Lung (tissue), 12 donors: ENCODE results near the gene PPM1H. TPM values are rescaled to one million over a fixed set of nuclear protein-coding genes. Genes with fewer than 3 reads are reported as not detected.

ENCODE experiments used
- ATAC-seq: fragments of 200-7000 bp; cut with Tn5 transposase; one replicate; pipeline ENCODE4 v1.9.1; 2020; ENCODE audit warnings: moderate number of reproducible peaks; ENCODE audit not compliant: insufficient read depth, low FRiP score
- DNase-seq, 3 donors: peaks; one replicate each; pipeline ENCODE4 v3.0.0-alpha.2; 2013 to 2017
- H3K27ac ChIP-seq, 2 donors: one replicate each; pipeline ENCODE4 v1.5.1; 2013; ENCODE audit warnings: mild to moderate bottlenecking in 2 of 2, moderate library complexity in 2 of 2, control low read depth in 1 of 2, inconsistent platforms in 1 of 2, low read depth in 1 of 2, low read length in 1 of 2
- H3K27me3 ChIP-seq, 3 donors: one replicate each; pipeline ENCODE4 v1.5.1; 2013; ENCODE audit warnings: low read length in 2 of 3; ENCODE audit not compliant: control insufficient read depth in 3 of 3, insufficient read depth in 3 of 3
- H3K36me3 ChIP-seq, 4 donors: one replicate each; pipeline ENCODE4 v1.5.1; 2013; ENCODE audit warnings: low read length in 4 of 4, mild to moderate bottlenecking in 1 of 4, moderate library complexity in 1 of 4; ENCODE audit not compliant: control insufficient read depth in 4 of 4, insufficient read depth in 4 of 4
- H3K4me1 ChIP-seq, 5 donors: one replicate each; pipeline ENCODE4 v1.5.1; 2013; ENCODE audit warnings: low read length in 5 of 5, mild to moderate bottlenecking in 2 of 5, moderate library complexity in 1 of 5; ENCODE audit not compliant: control insufficient read depth in 5 of 5, insufficient read depth in 5 of 5
- H3K4me3 ChIP-seq: one replicate; pipeline ENCODE4 v1.5.1; 2013; ENCODE audit warnings: mild to moderate bottlenecking, control low read depth, moderate library complexity
- H3K9ac ChIP-seq, 2 donors: one replicate each; pipeline ENCODE4 v1.5.1; 2013; ENCODE audit warnings: low read length in 2 of 2, control low read depth in 1 of 2; ENCODE audit not compliant: insufficient read depth in 1 of 2
- H3K9me3 ChIP-seq, 4 donors: one replicate each; pipeline ENCODE4 v1.5.1; 2013; ENCODE audit warnings: low read length in 3 of 4, mild to moderate bottlenecking in 1 of 4, moderate library complexity in 1 of 4; ENCODE audit not compliant: control insufficient read depth in 4 of 4, insufficient read depth in 3 of 4
- WGBS, 2 donors: extraction: QIAGEN DNeasy Blood & Tissue Kit; methylation state at CpG; one replicate each; pipeline ENCODE4 v1.1.7; 2013; 5-methylcytosine and 5-hydroxymethylcytosine counted together
- polyA plus RNA-seq, 2 donors: library from polyadenylated mRNA; stranded (reverse); fragments of 200-250 nt; gene quantifications; one replicate each; pipeline ENCODE4 v1.2.1, GENCODE V29; 2013
- total RNA-seq, 2 donors: library from RNA; depleted of rRNA in 1 of 2; stranded (reverse); fragments of >200 nt in 1 of 2; gene quantifications; one replicate each; pipeline ENCODE4 v1.2.1, GENCODE V29; 2014 to 2021
- TF ChIP-seq, protein P1 (sequence below): IDR thresholded peaks from 2 replicates; pipeline ENCODE4 v1.5.1; 2012; ENCODE audit warnings: mild to moderate bottlenecking; ENCODE audit errors: control extremely low read depth, extremely low read depth
- donor health status: control.
- donor health status: control.
- donor health status: Bipolar disorder and iron deficiency.
- donor health status: healthy.
- donor health status: DM: yes; HTN: yes; CAD: no.

Gene PPM1H
- total and polyA plus RNA-seq, 4 donors, result 2.0 to 11.2 (median 5.7) TPM

DNA sequence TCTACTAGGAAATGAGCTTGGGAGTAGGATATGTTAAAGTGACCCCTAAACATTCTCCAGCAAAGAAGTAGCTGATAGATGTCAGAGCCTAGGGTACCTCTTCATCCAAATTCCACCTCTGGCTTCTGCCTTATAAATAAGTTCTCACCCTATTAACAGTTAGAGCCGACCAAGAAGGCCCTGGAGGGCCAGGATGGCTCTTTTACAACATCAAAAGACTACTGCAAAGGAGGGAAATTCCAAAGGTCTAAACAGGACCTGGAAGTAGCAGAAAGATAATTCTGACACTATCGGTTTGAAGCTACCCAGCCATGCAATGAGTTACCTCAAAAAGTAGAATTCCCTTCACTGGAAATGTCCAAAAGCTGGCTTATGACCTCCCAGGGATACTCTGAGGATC is 90.0 kb downstream of the PPM1H start:
- TF ChIP-seq, protein P1, sequence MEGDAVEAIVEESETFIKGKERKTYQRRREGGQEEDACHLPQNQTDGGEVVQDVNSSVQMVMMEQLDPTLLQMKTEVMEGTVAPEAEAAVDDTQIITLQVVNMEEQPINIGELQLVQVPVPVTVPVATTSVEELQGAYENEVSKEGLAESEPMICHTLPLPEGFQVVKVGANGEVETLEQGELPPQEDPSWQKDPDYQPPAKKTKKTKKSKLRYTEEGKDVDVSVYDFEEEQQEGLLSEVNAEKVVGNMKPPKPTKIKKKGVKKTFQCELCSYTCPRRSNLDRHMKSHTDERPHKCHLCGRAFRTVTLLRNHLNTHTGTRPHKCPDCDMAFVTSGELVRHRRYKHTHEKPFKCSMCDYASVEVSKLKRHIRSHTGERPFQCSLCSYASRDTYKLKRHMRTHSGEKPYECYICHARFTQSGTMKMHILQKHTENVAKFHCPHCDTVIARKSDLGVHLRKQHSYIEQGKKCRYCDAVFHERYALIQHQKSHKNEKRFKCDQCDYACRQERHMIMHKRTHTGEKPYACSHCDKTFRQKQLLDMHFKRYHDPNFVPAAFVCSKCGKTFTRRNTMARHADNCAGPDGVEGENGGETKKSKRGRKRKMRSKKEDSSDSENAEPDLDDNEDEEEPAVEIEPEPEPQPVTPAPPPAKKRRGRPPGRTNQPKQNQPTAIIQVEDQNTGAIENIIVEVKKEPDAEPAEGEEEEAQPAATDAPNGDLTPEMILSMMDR, result no peak
- Histone ChIP-seq H3K4me3 (no peak overlapping the region), H3K27ac (no peak overlapping the region), H3K9me3 (no peaks in the 10 kb centered on the region), H3K9ac (no peak overlapping the region), H3K4me1 (peaks cover 0 to 12% (median 0%) of the 10 kb centered on the region in 5 donors), H3K27me3 (no peaks in the 10 kb centered on the region), H3K36me3 (no peaks in the 10 kb centered on the region)
- WGBS, 2 donors, result 67 to 93% methylated on average over 2 of the region's 2 CpGs
- DNase-seq (no peak), ATAC-seq (no peak)

DNA sequence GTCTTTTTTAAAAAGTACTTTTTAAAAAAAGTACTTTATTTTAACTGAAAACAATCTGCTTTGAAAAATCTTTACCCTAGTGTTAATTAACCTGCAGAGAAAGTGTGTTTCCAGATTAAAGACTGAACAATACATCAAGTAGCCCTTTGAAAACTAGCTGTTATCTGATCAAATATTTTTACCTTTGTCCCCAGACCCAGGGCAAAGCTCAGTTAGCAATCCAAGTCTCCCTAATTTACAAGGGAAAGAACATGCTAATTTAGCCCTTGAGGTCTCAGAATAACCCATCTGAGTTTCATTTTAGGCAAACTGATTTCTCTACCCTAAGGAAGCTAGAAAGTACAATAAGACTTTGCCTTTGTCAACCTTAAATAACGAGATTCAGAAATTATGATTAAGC is 91.2 kb downstream of the PPM1H start:
- H3K4me1 ChIP-seq, result peaks cover 0 to 8% (median 0%) of the 10 kb centered on the region in 5 donors
- TF ChIP-seq, protein P1, result no peak
- DNase-seq (no peak), ATAC-seq (no peak)
- peaks cover 0 to 2% (median 0%) of the 10 kb centered on the region in 4 donors for H3K9me3 ChIP-seq
- H3K9ac ChIP-seq, result no peak overlapping the region
- WGBS, 2 donors, result 57% methylated on average over 1 of the region's 1 CpG
- no peaks in the 10 kb centered on the region for H3K36me3 ChIP-seq
- H3K4me3 ChIP-seq, result no peak overlapping the region
- H3K27ac ChIP-seq, result no peak overlapping the region
- no peaks in the 10 kb centered on the region for H3K27me3 ChIP-seq

DNA sequence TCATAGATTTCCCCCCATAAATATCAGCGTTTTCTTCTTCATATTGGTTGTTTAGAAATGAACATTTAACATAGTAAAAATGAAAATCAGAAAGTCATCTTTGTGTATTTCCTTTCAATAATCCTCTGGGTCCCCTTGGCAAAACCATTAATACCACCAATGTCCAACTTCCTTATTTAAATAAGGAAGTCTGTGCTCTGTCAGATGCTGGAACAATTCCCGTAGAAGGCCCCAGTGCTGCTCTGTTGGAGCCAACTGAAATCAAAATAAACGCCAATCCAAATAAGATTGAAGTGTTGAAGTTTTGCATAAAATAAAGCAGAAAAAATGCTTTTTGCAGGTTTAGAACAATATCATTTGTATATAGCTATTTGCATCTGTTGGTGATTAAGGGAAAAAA is 93.1 kb downstream of the PPM1H start:
- ATAC-seq, result no peak
- 3 to 23% methylated on average over 3 of the region's 3 CpGs for WGBS, 2 donors
- peaks cover 0 to 2% (median 0%) of the 10 kb centered on the region in 4 donors for H3K9me3 ChIP-seq
- no peak overlapping the region for H3K4me3 ChIP-seq
- H3K36me3 ChIP-seq, result no peaks in the 10 kb centered on the region
- H3K27ac ChIP-seq, result no peak overlapping the region
- no peaks in the 10 kb centered on the region for H3K27me3 ChIP-seq
- H3K4me1 ChIP-seq, result peaks cover 0 to 6% (median 0%) of the 10 kb centered on the region in 5 donors
- DNase-seq, result peak in 2 of 3 donors; percentile 20 to 53
- TF ChIP-seq, protein P1, result no peak
- no peak overlapping the region for H3K9ac ChIP-seq

DNA sequence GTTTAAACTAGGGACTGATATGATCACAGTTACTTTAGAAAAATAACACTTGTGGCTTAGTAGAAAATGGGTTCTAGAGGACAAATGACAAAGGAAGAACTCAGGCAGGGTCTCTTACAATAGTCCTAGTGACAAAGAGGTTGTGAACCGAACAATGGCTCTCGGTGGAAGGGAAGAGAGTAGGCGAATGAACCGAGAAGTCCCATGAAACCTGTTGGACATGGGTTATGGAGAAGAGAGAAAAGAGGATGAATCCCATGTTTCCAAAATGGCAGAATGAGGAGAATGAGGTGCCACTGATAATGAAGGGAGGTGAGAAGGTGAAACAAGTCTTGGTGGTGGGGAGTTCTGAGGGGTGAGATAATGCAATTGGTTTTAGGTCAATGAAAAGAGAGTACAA is 94.1 kb downstream of the PPM1H start:
- no peak overlapping the region for H3K4me3 ChIP-seq
- TF ChIP-seq, protein P1, result no peak
- no peaks in the 10 kb centered on the region for H3K36me3 ChIP-seq
- no peak overlapping the region for H3K27ac ChIP-seq
- H3K9ac ChIP-seq, result no peak overlapping the region
- WGBS, 2 donors, result 95 to 100% methylated on average over 4 of the region's 4 CpGs
- H3K27me3 ChIP-seq, result no peaks in the 10 kb centered on the region
- peaks cover 0 to 2% (median 0%) of the 10 kb centered on the region in 4 donors for H3K9me3 ChIP-seq
- ATAC-seq (no peak), DNase-seq (no peak)
- peaks cover 0 to 4% (median 0%) of the 10 kb centered on the region in 5 donors for H3K4me1 ChIP-seq
